NCI-H345 treated with DMSO at 0.1 percent for 48 hours (cell line): ENCODE results near the gene TKT.

Experiments used
- DNase-seq: peaks from one replicate; lab custom pipeline; 2025; ENCODE audit not compliant: unreplicated experiment; lab: John Stamatoyannopoulos, UW

TKT gene

DNA sequence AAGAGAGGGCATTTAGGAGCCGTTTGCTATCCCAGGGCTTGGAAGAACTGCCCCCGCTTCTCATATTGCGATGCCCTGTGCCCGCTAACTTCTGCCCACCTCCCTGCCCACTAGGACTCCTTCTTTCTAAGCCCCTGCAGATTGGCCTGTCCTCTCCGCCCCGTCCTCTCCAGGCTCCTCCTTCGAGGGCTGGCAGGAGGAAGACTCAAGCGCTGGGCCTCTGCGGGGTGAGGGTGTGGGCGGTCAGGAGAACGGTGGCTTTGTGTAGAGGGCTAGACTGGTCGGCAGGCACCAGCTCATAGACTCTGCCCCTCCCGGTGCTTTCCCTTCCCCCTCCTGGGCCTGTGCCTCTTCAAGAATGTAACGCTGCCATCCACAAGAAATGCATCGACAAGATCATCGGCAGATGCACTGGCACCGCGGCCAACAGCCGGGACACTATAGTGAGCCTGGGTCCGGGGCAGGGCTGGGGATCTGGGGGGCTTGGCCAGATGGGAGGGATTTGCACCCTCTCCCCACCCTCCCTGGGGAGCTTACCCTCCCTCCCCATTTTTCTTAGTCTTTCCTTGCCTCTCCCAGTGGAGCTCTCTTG is 73.0 kb downstream of the TKT start:
- DNase-seq = no peak

DNA sequence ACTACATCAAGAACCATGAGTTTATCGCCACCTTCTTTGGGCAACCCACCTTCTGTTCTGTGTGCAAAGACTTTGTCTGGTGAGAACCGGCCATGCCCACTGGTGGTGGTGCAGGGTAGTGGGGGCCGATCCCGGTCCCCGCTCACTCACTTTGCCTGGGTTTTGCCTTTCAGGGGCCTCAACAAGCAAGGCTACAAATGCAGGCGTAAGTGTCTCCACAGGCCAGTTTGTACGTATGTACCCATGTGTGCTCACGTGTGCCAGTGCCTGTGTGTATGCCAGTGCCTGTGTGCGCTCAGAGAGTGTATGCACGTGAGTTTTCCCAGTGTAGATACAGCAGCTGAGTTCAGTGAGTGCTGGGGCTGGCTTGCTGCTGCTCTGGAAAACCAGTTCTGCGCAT is 74.3 kb downstream of the TKT start:
- no peak for DNase-seq

DNA sequence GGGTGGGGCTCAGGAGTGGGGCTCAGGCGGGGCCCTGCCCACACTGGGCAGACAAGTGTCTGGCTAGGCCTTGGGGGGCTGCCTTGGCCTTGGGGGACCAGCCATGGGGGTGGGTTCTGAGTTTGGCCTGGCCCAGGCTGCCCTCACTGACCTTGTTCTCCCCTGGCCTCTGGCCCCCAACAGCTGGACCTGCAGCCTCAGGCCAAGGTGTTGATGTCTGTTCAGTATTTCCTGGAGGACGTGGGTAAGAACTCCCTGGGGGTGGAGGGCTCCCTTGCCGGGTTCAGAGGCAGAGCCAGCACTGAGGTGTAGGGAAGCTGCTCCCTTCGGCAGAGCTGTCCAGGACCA is 74.8 kb downstream of the TKT start:
- DNase-seq = no peak

DNA sequence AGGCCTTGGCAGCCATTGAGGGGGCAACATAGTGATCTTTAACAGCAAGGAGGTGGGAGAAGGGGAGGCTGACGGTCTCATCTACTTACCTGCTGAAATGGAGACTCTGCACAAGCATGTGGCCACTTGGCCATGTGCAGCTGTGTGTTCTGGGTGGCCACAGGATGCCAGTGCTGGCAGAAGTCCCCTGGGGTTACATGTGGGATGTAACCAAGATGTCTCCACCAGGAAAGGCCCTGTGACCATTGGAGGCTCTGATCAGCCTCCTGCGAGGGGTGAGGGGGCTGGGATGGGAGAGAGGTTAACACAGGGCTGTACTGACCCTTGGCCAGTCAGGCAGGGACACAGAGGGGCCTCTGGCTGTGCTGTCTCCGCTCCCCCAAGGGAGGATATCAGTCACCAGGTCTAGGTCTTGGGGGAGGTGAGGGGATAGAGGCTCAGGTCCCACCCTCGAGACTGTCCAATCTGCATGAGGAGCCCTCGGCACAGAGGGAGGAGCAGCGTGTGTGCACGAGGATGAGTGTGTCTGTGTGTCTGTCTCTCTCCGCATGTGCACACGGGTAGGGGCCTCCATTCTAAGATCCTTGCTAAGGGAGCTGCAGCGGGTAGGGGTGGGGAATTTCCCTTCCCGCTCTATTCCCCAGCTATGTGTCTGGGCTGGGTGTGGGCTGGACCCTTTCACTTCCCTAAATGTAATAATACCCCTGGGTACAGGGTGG is 75.4 kb downstream of the TKT start:
- no peak for DNase-seq

DNA sequence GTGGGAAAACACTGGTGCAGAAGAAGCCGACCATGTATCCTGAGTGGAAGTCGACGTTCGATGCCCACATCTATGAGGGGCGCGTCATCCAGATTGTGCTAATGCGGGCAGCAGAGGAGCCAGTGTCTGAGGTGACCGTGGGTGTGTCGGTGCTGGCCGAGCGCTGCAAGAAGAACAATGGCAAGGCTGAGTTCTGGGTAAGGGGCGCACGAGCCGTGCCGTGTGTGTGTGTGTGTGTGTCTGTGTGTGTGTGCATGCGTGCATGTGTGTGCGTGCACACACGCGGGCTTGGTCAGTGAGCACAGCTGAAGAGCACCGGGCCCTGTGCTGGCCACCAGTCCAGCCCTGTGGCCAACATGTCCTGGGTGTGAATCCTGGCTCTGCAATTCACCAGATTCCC is 76.2 kb downstream of the TKT start:
- DNase-seq = no peak

DNA sequence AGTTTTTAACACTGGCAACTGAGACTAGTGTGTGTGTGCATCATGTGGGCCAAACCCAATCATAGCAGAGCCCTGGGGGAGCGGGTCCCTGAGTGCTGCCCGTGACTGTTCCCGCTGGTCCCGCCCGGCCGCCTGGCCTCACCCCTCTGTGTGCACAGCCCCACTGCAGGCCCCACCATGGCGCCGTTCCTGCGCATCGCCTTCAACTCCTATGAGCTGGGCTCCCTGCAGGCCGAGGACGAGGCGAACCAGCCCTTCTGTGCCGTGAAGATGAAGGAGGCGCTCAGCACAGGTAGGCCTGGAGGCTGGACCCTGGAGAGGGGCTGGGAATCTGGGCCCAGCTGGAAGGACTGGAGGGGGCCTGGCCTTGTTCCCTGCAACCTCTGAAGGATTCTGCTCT is 77.6 kb downstream of the TKT start:
- DNase-seq = no peak

DNA sequence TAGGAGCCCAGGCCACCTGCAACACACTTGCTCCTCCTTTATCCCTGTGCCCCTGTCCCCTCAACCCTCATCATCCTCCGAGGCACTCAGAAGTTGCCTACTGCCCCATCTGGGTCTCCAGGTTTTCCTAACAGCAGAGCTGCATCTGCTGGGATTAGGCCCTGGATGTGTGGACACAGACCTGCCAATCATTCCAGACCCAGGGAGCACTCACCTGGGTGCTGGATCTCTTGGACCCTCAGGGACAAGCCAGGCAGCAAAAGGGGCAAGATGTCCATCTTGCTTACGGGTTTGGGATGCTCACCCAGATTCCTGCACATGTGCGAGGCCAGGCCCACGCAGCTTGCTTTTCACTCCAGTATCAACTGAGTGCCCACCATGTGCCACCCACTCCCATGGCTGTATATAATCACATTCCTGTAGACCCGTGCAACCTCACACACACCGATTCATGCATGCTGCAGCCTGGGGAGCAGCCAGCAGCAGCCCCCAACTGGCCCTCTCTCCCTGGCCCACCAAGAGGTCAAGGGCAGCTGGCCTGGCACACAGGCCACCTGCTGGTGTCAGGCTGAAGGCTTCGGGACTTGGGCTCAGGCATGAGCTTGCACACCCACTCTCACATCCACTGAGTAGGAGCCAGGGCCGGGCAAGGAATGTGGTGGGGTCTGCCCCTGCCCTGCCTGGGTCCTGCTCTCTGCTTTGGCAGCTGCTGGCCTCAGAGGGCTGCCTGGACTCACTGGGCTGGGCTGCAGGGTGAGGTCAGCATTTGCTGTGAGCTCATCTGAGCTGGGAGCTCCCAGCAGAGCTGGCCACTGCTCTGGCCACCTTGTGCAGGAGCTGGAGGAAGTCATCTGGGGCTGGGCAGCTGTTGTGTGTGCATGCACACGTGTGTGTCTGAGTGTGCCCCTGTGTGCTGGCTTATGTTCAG is 79.9 kb downstream of the TKT start:
- DNase-seq = no peak
